Measurements from ENCODE around the gene ARID4B.
"Not testable (repeated sequence)": the region's sequence is repeated elsewhere in the genome, so short reads cannot be mapped to it uniquely, and the experiment has no call there.

ARID4B gene

GRCh38 chr1:235176486-235176885 is 151.5 kb downstream of the ARID4B start:
- DNase-seq (ENCODE audit: low spot score) = no peak
- TF ChIP-seq CTCF (IDR thresholded peaks at IDR 0.05; ENCODE audit: extremely low read depth, missing control alignments) = no peak

- no peak for TF ChIP-seq CTCF (IDR thresholded peaks at IDR 0.05; ENCODE audit: extremely low read depth, missing control alignments)
- no peak for DNase-seq (ENCODE audit: low spot score)
Observed at GRCh38 chr1:235169986-235170385, 158.0 kb downstream of the ARID4B start.

- TF ChIP-seq CTCF (IDR thresholded peaks at IDR 0.05; ENCODE audit: extremely low read depth, missing control alignments) = no peak
- no peak for DNase-seq (ENCODE audit: low spot score)
Observed at GRCh38 chr1:235168375-235168774, 159.6 kb downstream of the ARID4B start.

- no peak for TF ChIP-seq CTCF (IDR thresholded peaks at IDR 0.05; ENCODE audit: extremely low read depth, missing control alignments)
- no peak for DNase-seq (ENCODE audit: low spot score)
Observed at GRCh38 chr1:235161685-235162327, 166.2 kb downstream of the ARID4B start.

GRCh38 chr1:235160957-235161684 is 166.9 kb downstream of the ARID4B start, which contains the start of gene RBM34:
TSS of gene RBM34 (minus strand) at chr1:235161250. CDS start at chr1:235161226, 24 bp downstream.
- peak; percentile 90 for DNase-seq (ENCODE audit: low spot score)
- TF ChIP-seq CTCF (IDR thresholded peaks at IDR 0.05; ENCODE audit: extremely low read depth, missing control alignments) = no peak

- peak; percentile 61 for DNase-seq (ENCODE audit: low spot score)
- no peak for TF ChIP-seq CTCF (IDR thresholded peaks at IDR 0.05; ENCODE audit: extremely low read depth, missing control alignments)
Observed at GRCh38 chr1:235160383-235160956, 167.5 kb downstream of the ARID4B start.

GRCh38 chr1:235159930-235160329 is 168.0 kb downstream of the ARID4B start:
- not testable (repeated sequence) for DNase-seq (ENCODE audit: low spot score)

- DNase-seq (ENCODE audit: low spot score) = not testable (repeated sequence)
Observed at GRCh38 chr1:235159284-235159683, 168.7 kb downstream of the ARID4B start.

Data from GM20000 (cell line).